GM18505 (cell line): Measurements from ENCODE around the gene FGFRL1.
A peak's percentile ranks its signal among the peaks of the same experiment; 100 is the strongest.
"Not testable (repeated sequence)": the region's sequence is repeated elsewhere in the genome, so short reads cannot be mapped to it uniquely, and the experiment has no call there.

Source experiments
- ATAC-seq: cut with Tn5 transposase; IDR thresholded peaks from one replicate; pipeline ENCODE4 v1.9.1; 2021; ENCODE audit not compliant: unreplicated experiment
- POLR2A ChIP-seq: IDR thresholded peaks from 4 replicates; pipeline ENCODE4 v1.6.1; 2011; ENCODE audit warnings: borderline replicate concordance; ENCODE audit not compliant: insufficient read depth, insufficient read length; ENCODE audit errors: extremely low read depth

The FGFRL1 gene

GRCh38 chr4:970046-970745, 41.2 kb upstream of the FGFRL1 start:
- no peak for TF ChIP-seq POLR2A

DNA sequence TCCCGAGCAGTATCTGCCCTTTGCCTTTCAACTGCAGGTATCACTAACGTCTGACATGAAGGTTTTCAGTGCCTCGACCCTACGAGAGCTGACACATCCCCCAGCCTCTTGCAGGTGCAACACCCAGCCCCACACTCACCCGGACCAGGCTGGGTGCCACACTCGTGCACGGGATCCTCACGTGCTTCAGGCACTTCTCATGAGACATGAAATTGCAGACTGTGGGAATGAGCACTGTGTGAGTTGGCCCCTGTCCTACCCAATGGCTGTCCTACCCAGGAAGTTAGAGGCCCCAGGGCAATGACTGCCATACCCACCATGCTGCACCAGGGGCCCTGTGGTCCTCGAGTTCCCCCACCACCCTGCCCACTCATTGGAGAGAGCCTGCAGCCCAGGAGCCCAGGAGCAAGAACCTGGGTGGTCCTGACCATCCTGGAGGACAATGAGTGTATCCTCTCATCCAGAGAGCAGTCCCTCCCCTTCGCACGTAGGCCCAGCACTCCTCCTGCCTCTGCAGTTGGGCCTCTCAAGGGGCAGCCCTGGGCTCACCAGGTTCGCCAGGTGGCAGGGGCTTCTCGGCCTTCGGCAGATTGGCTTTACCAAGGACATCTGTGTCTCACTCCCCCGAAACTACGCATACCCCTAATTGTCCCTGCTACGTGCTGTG, 40.4 kb upstream of the FGFRL1 start:
- no peak for TF ChIP-seq POLR2A
- no peak for ATAC-seq

More at GRCh38 chr4:970046-970745, 41.2 kb upstream of the FGFRL1 start:
- no peak for ATAC-seq

GRCh38 chr4:971666-972500, 39.5 kb upstream of the FGFRL1 start:
- ATAC-seq: no peak
- TF ChIP-seq POLR2A: no peak

DNA sequence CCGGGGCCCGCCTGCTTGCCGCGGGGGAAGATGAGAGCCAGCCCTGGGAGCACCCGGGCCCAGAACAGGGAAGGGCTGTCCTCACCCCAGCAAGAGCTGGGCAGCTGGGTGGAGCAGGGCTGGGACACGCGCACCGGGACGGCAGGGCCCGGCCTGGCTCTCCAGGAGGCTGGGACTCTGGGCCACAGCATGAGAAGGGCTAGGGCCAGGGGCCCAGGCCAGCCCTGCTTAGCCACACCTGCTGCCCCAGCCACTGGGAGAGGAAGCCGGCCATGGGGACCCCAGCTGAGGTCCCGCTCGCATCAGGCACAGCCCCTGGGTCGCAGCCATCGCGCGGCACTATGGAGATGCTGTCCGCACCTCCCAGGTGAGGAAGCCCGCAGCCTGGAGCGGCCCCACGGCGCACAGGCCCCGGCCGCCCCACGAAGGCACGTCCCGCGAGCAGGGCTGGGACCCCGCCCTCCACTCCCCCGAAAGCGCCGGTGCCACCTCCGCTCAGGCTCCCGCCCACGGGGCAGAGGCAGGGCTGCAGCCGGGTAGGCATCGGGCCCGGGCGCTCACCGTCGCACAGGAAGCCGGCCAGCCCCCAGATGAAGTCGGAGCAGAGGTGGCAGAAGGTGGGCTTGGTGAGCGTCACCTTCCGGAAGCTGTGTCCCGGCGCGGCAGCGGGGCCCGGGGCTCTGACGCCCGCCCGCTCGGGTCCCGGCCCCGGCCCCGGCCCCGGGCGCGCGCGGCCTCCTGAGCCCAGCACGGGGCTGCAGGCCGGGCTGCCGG, 38.6 kb upstream of the FGFRL1 start:
- no peak for TF ChIP-seq POLR2A
- peak; percentile 47 for ATAC-seq

DNA sequence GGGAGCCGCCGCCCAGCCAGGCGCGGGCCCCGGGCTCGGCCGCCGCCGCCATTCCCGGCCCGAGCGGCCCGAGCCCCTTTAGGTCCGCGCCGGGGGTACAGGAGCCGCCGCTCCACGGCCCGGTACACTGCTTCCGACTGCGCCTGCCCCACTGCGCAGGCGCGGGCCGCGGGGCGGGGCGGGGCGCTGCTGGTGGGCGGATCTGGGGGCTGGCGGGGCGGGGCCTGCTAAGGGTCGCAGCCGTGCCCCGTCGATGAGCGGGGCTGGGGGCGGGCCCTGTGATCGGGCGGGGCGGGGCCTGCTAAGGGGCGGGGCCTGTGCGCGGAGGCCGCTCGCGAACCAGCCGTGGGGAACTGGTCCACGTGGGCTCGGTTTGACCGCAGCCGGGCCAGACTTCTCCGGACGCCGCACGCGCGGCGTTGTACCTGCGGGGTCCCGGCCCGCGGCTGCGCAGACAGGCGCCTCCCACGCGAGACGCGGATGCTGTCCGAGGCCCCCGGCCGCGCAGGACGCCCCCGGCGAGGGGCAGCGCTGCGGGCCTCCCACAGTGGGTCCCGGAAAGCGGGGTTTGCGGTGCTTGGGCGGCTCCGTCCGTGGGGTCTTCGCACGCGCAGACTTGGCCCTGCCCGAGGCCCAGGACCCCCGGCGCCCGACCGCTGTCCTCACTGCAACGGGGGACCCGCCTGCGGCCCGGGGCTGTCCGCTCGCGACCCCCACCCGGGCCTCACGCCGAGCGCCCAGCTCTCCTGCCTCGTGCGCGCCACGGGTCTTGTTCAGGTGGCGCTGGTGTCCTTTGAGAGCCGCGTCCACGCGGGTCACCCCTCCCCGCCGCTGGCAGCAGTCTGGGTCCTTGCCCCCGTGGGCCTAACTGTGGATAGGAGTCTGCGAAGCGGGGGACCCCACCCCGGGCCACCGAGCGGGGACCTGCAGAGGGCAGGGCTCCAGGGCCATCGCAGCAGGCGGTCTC, 37.7 kb upstream of the FGFRL1 start, which contains the start of gene DGKQ:
DGKQ (minus strand) TSS at position 139 of the 967 bp plus-strand sequence; CDS start at position 52, 87 bp downstream.
- TF ChIP-seq POLR2A: peak; percentile 34

DNA sequence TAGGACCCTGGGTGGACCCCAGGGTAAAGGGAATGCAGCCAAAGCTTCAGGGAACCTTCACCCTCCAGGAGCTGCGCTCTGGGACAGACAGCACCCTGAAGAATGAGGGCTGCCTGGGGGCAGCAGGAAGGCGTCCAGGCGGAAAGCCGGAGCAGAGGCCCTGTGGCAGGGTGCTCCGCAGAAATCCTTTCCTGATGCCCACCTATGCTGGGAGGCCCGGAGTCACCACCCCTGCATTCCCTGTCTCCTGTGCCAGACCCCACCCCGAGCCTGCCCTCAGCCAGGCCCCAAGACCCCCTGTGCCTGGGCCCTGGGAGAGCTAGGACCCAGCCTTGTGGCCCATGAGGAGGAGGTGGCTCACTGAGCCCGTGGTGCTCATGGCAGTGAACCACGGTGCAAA, 36.8 kb upstream of the FGFRL1 start:
- ATAC-seq: no peak
- no peak for TF ChIP-seq POLR2A

More for the DNA sequence above, 37.7 kb upstream of the FGFRL1 start, which contains the start of gene DGKQ:
- peak; percentile 72 for ATAC-seq

DNA sequence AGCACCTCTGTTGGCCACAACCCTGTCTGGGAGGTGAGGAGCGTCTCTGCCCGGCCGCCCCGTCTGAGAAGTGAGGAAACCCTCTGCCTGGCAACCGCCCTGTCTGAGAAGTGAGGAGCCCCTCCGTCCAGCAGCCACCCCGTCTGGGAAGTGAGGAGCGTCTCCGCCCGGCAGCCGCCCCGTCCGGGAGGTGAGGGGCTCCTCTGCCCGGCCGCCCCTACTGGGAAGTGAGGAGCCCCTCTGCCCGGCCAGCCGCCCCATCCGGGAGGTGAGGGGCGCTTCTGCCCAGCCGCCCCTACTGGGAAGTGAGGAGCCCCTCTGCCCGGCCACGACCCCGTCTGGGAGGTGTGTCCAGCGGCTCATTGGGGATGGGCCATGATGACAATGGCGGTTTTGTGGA, 35.4 kb upstream of the FGFRL1 start:
- not testable (repeated sequence) for ATAC-seq

DNA sequence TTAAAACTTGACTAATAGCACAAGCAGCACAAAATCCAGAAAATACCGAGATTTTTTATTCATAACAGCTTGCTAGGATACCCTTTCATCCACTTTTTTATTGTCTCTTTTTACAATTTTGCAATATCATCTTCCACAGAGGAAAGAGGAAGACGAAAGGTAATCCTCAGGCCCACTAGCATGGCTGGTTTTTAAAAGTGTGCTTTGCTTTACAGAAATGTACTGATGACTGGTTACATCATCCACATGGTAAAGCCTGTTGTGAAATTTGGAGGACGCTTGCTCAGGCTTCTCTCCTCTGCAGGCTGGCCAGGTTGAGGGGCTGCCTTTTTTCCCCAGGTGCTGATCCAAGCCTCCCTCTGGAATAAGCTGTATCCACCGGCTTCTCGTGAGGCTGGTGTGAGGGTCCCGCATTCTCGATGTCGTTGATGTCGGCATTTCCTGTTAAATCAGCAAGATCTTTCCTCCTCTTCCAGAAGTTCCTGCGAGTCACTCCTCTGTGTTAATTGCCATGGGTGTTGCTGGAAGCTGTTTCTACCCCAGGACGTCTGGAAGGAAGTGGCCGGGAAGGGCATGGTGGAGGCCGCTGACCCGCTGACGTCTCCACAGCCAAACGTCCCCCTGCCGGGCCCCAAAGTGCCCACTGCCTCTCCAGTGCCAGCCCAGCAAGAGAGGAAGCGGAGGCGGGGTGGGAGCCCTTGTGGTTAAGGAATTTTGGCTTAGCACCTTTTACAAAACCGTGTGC, 32.3 kb upstream of the FGFRL1 start:
- no peak for ATAC-seq
- TF ChIP-seq POLR2A: no peak

GRCh38 chr4:982291-982690, 29.1 kb upstream of the FGFRL1 start:
- ATAC-seq: no peak
- TF ChIP-seq POLR2A: no peak

DNA sequence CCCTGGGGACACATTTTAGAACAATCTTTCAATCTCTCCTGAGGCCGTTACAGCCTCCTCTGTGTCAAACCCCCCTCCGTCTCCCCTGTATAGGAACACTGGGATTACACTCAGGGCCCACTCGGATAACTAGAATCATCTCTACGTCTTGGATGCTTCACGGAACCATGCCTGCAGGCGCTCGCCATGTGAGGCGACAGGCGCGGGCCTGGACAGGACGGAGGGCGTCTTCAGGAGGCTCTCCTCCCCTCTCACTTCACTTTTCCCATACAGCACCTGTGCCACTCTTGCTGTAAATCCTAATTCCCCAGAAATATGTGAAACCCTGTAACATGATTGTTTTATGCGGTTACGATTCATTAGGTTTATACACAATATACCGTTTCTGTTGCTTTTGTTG, 28.6 kb upstream of the FGFRL1 start:
- no peak for TF ChIP-seq POLR2A
- no peak for ATAC-seq

- ATAC-seq: no peak
Measured at GRCh38 chr4:984336-985054, 26.9 kb upstream of the FGFRL1 start.

More at GRCh38 chr4:984336-985054, 26.9 kb upstream of the FGFRL1 start:
- no peak for TF ChIP-seq POLR2A
